Measurements from ENCODE around the gene MYCBP.

GRCh38 chr1:38888423-38889333, 15.5 kb upstream of the MYCBP start:
- TF ChIP-seq, protein P1, sequence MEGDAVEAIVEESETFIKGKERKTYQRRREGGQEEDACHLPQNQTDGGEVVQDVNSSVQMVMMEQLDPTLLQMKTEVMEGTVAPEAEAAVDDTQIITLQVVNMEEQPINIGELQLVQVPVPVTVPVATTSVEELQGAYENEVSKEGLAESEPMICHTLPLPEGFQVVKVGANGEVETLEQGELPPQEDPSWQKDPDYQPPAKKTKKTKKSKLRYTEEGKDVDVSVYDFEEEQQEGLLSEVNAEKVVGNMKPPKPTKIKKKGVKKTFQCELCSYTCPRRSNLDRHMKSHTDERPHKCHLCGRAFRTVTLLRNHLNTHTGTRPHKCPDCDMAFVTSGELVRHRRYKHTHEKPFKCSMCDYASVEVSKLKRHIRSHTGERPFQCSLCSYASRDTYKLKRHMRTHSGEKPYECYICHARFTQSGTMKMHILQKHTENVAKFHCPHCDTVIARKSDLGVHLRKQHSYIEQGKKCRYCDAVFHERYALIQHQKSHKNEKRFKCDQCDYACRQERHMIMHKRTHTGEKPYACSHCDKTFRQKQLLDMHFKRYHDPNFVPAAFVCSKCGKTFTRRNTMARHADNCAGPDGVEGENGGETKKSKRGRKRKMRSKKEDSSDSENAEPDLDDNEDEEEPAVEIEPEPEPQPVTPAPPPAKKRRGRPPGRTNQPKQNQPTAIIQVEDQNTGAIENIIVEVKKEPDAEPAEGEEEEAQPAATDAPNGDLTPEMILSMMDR (conservative IDR thresholded peaks at IDR 0.05; ENCODE audit: low read depth, low read length), result no peak
- no peak for TF ChIP-seq EZH2phosphoT487 (IDR thresholded peaks at IDR 0.05; ENCODE audit: borderline replicate concordance, low read length)
- TF ChIP-seq EZH2 (IDR thresholded peaks at IDR 0.05; ENCODE audit: low read length, unreplicated experiment), result no peak

All from PC-3 (cell line).